Esophagus squamous epithelium (tissue), 5 donors: ENCODE measurements around the gene ARHGAP8. TPM values are rescaled to one million over a fixed set of nuclear protein-coding genes. Genes with fewer than 3 reads are reported as not detected.

Experiments
- DNase-seq: peaks from one replicate; lab custom pipeline; 2025; lab: John Stamatoyannopoulos, UW
- H3K27ac ChIP-seq, 4 donors: fragments of 200-600 bp; sonication (generic); one replicate each; pipeline ENCODE4 v1.5.1; 2016 to 2019; ENCODE audit warnings: mild to moderate bottlenecking in 1 of 4
- H3K27me3 ChIP-seq, 4 donors: fragments of 200-600 bp; sonication (generic); 1 replicate in 3 of 4; 2 replicates in 1 of 4; pipeline versions ENCODE4 v1.5.1 to v1.6.0; 2017 to 2021; ENCODE audit warnings: antibody characterized with exemption in 1 of 4
- H3K36me3 ChIP-seq, 3 donors: fragments of 200-600 bp; sonication (generic); one replicate each; pipeline ENCODE4 v1.5.1; 2016 to 2019
- H3K4me1 ChIP-seq, 3 donors: fragments of 200-600 bp; sonication (generic); one replicate each; pipeline ENCODE4 v1.5.1; 2017 to 2019
- H3K4me3 ChIP-seq, 4 donors: fragments of 200-600 bp; sonication (generic); 1 replicate in 3 of 4; 2 replicates in 1 of 4; pipeline ENCODE4 v1.5.1; 2016 to 2019; ENCODE audit warnings: mild to moderate bottlenecking in 2 of 4, moderate library complexity in 1 of 4
- H3K9me3 ChIP-seq, 3 donors: fragments of 200-600 bp; sonication (generic); one replicate each; pipeline ENCODE4 v1.5.1; 2016 to 2019
- CTCF ChIP-seq, 6 experiments: fragments of 450-650 bp in 4 of 6; fragments of 200-600 bp in 2 of 6; sonication (generic) in 2 of 6; IDR thresholded peaks; one replicate each; pipeline ENCODE4 v1.5.1; 2016 to 2019; ENCODE audit warnings: antibody characterized with exemption in 6 of 6, mild to moderate bottlenecking in 4 of 6, moderate library complexity in 4 of 6
- POLR2A ChIP-seq, 4 donors: fragments of 450-650 bp; IDR thresholded peaks; one replicate each; pipeline ENCODE4 v1.6.1; 2017; ENCODE audit warnings: antibody characterized with exemption in 4 of 4, mild to moderate bottlenecking in 4 of 4, moderate library complexity in 3 of 4
- WGBS, 2 donors: methylation state at CpG; one replicate each; pipeline ENCODE4 v1.1.5; 2018; 5-methylcytosine and 5-hydroxymethylcytosine counted together
- intact Hi-C: fragments of 100-400 bp; cut with DNase I; formaldehyde crosslinking; loops from one replicate; pipeline ENCODE4 v1.15.0; 2022
- total RNA-seq, 4 donors: library from RNA; depleted of rRNA; stranded (reverse); fragments of >200 nt; gene quantifications; one replicate each; pipeline ENCODE4 v1.1.0, GENCODE V29; 2016
- donor health status: DM: yes; HTN: yes; CAD: no.

ARHGAP8 gene
- total RNA-seq, 4 donors from 2014 or later, result 3.6 to 15.0 (median 11.5) TPM

- Histone ChIP-seq H3K4me1 (no peaks in the 10 kb centered on the region), H3K27me3 (no peaks in the 10 kb centered on the region), H3K9me3 (no peaks in the 10 kb centered on the region), H3K4me3 (no peak overlapping the region), H3K27ac (no peak overlapping the region), H3K36me3 (no peaks in the 10 kb centered on the region)
- TF ChIP-seq CTCF (IDR thresholded peaks at IDR 0.05) (no peak), POLR2A (IDR thresholded peaks at IDR 0.05) (no peak)
- intact Hi-C loops, result no loop called here
- WGBS, 2 donors, result 86 to 89% methylated on average over 2 to 5 of the region's 14 CpGs
- no peak for DNase-seq
These were observed 133.5 kb downstream of the ARHGAP8 start for GRCh38 chr22:44885806-44886360.

- no peak overlapping the region for H3K27ac ChIP-seq
- WGBS, 2 donors, result 79 to 93% methylated on average over 6 to 7 of the region's 16 CpGs
- H3K4me3 ChIP-seq, result no peak overlapping the region
- no peak for DNase-seq
- H3K27me3 ChIP-seq, result no peaks in the 10 kb centered on the region
- intact Hi-C loops, result no loop called here
- no peaks in the 10 kb centered on the region for H3K9me3 ChIP-seq
- no peaks in the 10 kb centered on the region for H3K36me3 ChIP-seq
- TF ChIP-seq CTCF (IDR thresholded peaks at IDR 0.05) (no peak), POLR2A (IDR thresholded peaks at IDR 0.05) (no peak)
- no peaks in the 10 kb centered on the region for H3K4me1 ChIP-seq
These were observed 135.6 kb downstream of the ARHGAP8 start for GRCh38 chr22:44887941-44888366.

- no peaks in the 10 kb centered on the region for H3K27me3 ChIP-seq
- H3K9me3 ChIP-seq, result no peaks in the 10 kb centered on the region
- intact Hi-C loops, result no loop called here
- no peak overlapping the region for H3K27ac ChIP-seq
- no peak for DNase-seq
- H3K36me3 ChIP-seq, result no peaks in the 10 kb centered on the region
- 62 to 73% methylated on average over 2 to 7 of the region's 14 CpGs for WGBS, 2 donors
- no peak for TF ChIP-seq POLR2A (IDR thresholded peaks at IDR 0.05)
- TF ChIP-seq CTCF (IDR thresholded peaks at IDR 0.05), result no peak
- H3K4me1 ChIP-seq, result no peaks in the 10 kb centered on the region
- H3K4me3 ChIP-seq, result no peak overlapping the region
These were observed 136.3 kb downstream of the ARHGAP8 start for GRCh38 chr22:44888491-44889254.

GRCh38 chr22:44889255-44889878, 137.0 kb downstream of the ARHGAP8 start:
- Histone ChIP-seq H3K9me3 (no peaks in the 10 kb centered on the region), H3K27me3 (peaks cover 0 to 7% (median 0%) of the 10 kb centered on the region in 4 donors), H3K4me1 (no peaks in the 10 kb centered on the region), H3K36me3 (no peaks in the 10 kb centered on the region), H3K27ac (no peak overlapping the region), H3K4me3 (no peak overlapping the region)
- no peak for DNase-seq
- whole genome bisulfite sequencing, 2 donors, result 46 to 68% methylated on average over 6 to 9 of the region's 14 CpGs
- TF ChIP-seq CTCF (IDR thresholded peaks at IDR 0.05) (no peak), POLR2A (IDR thresholded peaks at IDR 0.05) (no peak)
- intact Hi-C loops, result no loop called here
